ENCODE results near the gene OPA1.
"Not testable (repeated sequence)": the region's sequence is repeated elsewhere in the genome, so short reads cannot be mapped to it uniquely, and the experiment has no call there.

Gene OPA1

DNA sequence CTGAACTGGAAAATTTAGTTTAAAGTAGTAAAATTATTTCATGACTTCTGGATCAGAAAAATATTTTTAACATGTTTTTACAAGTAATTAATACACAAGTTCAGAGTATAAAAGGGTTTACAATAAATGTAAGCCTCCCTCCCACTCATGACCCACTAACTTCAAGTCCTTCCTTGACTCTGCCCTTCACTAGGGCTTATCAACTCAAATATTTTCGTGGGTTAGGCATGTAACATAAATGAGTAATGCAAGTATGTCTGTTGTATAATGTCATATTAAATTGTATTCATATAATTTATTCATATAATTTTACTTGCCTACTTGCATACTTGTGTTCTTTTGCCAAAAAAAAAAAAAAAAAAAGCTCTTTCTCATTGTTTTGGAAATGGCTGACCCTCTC is 3.4 kb upstream of the OPA1 start:
- no peak for DNase-seq (ENCODE audit: low spot score)

DNA sequence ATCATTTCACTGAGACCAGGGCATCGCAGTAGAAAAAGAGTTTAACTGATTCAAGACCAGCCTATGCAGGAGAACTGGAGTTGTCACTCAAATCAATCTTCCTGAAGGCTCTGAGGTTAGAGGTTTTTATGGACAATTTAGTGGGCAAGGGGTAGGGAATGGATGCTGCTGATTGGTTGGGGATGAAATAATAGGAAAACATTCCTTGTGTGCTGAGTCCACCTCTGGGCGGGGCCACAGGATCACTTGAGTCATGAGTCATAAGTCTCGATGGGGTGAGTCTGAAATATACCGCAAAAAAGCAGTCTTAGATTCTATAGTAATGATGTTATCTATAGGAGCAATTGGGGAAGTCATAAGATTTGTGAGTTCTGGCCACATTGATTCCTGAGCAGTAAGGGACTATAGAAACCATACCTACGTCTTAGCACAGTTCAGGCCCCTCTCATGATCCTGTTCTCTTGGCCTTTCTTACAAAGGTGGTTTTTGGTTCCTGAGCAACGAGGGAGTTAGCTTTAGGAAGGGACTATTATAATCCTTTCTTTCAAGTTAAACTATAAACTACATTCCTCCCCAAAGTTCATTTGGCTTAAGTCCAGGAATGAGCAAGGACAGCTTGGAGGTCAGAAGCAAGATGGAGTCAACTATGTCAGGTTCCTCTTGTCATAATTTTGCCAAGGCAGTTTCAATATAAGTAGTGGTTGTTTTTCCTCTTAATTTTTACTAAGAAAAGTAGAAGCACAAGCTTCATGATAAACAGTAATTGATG is 2.7 kb upstream of the OPA1 start:
- DNase-seq (ENCODE audit: low spot score) = no peak

- peak; percentile 16 for DNase-seq (ENCODE audit: low spot score)
These were observed 641 bp downstream of the OPA1 start for GRCh38 chr3:193593668-193594030.

DNA sequence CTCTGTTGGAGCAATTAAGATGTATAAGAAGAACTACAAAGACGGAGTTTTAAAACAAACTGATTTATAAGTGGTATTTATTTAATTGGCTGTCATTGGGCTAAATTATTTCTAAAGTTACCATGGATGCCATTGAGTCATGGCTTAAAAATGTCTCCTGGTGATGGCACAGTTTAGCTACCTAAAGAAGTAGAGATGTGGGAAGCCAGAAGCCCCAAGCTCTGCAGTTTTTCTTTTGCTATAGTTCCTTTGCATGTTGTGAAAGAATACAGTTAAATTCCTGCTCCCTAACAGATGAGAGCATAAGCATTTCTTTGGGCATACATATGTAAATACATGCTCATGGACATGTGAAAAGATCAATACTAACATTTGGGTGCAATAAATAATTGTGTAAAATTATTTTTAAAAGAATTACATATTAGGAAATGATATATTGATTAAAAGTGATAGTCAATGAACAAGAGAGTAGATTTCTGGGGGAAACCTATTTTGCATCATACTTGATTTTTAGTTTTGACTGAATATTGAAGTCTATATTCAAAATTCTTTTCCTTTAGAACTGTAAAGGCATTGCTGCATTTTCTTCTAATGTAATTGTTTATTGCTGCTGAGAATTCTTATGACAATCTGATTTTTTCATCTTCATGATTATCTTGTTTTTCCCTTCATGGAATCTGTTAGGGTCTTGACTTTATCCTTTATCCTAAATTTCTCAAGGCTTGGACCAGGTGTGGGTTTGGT is 2.1 kb downstream of the OPA1 start:
- DNase-seq (ENCODE audit: low spot score) = no peak

- DNase-seq (ENCODE audit: low spot score) = no peak
These were observed 3.0 kb downstream of the OPA1 start for GRCh38 chr3:193595939-193596487.

DNA sequence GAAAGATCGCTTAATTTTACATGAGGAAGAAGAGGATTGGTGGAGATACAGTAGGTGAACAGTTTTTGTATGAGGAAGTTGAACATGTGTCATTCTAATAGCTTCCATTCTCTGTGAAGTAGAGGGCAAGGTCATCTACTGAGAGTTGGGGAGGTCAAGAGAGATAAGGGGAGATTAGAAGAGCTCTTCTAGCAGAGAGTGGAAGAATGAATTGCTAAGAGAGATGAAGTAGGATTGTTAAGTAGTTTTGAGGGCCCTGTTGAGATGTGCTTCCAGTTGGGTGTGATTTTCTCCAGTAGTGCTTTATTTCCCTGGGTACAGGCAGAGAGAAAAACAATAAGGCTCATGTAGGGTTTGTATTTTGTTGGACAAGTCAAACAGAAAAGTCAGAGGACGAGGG is 5.2 kb downstream of the OPA1 start:
- no peak for DNase-seq (ENCODE audit: low spot score)

GRCh38 chr3:193599393-193599792 is 6.4 kb downstream of the OPA1 start:
- DNase-seq (ENCODE audit: low spot score) = no peak

GRCh38 chr3:193605876-193606275 is 12.9 kb downstream of the OPA1 start:
- DNase-seq (ENCODE audit: low spot score) = peak; percentile 64

GRCh38 chr3:193606892-193607291 is 13.9 kb downstream of the OPA1 start:
- not testable (repeated sequence) for DNase-seq (ENCODE audit: low spot score)

- not testable (repeated sequence) for DNase-seq (ENCODE audit: low spot score)
These were observed 17.5 kb downstream of the OPA1 start for GRCh38 chr3:193610516-193610915.

DNA sequence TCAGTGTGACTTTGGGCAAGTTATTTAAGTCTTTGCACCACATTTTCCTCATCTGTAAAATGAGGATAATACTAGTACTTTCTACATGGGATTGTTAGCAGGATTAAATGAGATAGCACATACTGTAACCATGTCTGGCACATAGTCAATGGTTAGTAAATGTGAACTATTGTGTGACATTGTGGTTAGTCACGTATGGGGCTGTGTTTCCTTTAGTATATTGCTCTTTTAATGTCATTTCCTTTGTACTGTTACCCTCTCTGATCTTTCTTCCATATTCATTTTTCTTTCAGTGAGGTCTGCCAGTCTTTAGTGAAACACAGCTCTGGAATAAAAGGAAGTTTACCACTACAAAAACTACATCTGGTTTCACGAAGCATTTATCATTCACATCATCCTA is 21.4 kb downstream of the OPA1 start:
- no peak for DNase-seq (ENCODE audit: low spot score)

- no peak for DNase-seq (ENCODE audit: low spot score)
These were observed 24.6 kb downstream of the OPA1 start for GRCh38 chr3:193617628-193618027.

DNA sequence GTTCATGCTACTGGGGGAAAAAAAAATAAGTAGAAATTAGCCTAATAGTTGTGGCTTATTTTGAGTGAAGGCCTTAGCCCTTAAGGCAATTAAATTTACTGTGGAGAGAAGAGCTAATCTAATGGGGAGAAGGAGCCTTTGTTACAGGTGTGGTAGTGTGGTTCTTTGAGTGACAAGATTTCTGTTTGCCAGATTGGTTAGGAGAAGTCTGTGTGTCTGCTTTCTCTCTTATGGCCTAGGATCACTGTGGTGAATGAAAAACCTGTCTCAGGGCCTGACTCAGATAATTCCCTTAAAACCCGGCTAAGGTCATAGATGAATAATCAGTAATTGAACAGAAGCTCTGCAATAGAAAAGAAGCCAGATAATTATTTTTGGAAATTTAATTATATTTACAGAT is 27.0 kb downstream of the OPA1 start:
- no peak for DNase-seq (ENCODE audit: low spot score)

GRCh38 chr3:193620650-193621049 is 27.6 kb downstream of the OPA1 start:
- DNase-seq (ENCODE audit: low spot score) = peak; percentile 27

GRCh38 chr3:193621127-193621526 is 28.1 kb downstream of the OPA1 start:
- no peak for DNase-seq (ENCODE audit: low spot score)

- no peak for DNase-seq (ENCODE audit: low spot score)
These were observed 37.0 kb downstream of the OPA1 start for GRCh38 chr3:193630005-193630404.

- DNase-seq (ENCODE audit: low spot score) = no peak
These were observed 44.8 kb downstream of the OPA1 start for GRCh38 chr3:193637831-193638230.

DNA sequence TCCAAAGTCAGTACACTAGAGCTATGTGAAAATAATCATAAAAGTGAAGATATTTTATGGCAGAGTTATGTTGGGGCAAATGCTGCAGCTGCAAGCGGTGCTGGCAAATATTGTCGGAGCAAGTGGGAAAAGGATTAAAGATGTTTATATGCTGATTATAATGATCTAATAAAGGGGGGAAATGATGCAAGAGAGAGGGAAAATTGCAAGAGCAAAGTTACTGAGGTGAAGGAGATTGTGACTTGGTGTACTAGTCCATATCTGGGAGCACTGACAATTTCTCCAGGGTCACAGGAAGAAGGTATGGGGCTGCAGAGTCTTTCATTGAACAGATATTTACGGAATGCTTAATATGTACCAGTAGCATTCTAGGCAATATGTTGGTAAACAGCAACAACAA is 45.8 kb downstream of the OPA1 start:
- no peak for DNase-seq (ENCODE audit: low spot score)

DNA sequence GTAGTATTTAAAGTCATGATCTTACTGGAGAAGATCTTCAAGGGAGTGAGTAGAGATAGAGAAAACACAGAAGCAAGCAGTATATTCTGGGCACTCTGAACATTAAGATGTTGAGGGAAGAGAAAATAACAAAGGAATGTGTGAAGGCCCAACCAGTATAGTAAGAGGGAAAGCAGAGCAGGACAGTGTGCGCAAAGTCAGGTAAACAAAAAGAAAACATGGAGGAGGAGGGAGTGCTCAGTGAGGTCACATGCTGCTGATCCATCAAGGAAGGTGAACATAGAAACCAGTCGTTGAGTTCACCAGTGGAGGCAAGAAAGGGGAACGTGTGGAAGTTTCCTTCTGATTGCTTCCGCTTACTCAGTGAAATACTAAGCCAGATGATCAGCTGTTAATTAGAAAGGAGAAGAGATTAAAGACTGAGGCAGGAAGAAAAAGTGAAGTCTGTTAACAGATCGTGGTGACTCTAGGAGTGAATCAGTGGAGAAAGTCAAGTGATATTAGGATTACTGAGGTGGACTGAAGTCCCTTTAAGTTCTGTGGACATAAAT is 47.2 kb downstream of the OPA1 start:
- DNase-seq (ENCODE audit: low spot score) = no peak

DNA sequence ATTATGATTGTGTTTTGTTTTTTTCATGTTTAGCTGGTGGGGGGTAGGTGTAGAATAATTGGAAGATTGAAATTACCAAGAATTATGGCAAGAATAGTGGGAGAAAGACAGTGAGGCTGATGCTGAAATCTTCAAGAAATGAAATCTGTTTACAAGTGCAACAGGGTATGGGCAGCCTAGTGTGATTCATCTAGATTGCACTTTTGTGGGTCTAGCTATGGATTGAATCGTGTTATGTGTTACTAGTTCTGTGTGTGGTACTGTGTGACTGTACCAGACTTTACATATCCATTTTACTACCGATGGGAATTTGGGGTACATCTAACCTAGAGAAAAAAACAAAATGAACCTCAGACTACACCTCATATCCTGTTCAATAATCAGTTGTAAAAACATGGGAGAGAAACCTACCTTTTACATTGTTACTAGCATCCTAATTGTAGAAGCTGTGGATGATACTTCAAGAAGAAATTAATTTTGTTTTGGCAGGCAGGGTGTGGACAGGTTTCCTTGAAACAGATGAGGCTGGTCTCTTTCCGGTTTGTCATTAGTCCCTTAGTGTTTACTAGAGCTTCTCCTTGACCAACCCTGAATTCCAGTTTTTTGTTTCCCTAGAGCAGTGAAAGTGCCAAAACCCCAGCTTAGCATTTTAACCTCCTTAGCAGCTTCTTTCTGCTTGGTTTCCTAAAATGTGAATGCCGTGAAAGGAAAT is 47.9 kb downstream of the OPA1 start:
- DNase-seq (ENCODE audit: low spot score) = peak; percentile 25

- DNase-seq (ENCODE audit: low spot score) = peak; percentile 40
These were observed 48.4 kb downstream of the OPA1 start for GRCh38 chr3:193641440-193641775.

DNA sequence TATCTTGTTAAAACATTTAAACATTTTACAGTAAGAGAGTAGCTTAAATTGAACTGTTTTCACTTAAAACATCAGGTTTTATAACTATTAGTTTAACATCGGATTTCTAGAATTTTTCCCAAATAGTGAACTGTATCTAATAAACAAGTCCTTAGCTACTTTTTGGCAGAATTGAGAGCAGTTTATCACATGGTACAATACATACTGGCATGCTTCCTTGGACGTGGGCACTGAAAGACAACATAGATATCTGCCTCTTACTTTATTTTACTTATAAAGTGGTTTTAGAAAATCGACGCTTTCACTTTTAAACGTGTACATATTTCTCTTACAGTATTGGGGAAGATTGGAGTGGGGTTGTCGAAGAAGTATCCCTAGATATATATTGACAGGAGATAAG is 52.8 kb downstream of the OPA1 start:
- no peak for DNase-seq (ENCODE audit: low spot score)

Measured in GM03348 (cell line).